ENCODE data around the gene MLN.

- TF ChIP-seq CTCF (IDR thresholded peaks at IDR 0.05 in 8 of 11, conservative IDR thresholded peaks at IDR 0.05 in 3 of 11): no peak
- TF ChIP-seq POLR2AphosphoS5 (IDR thresholded peaks at IDR 0.05): no peak
Observed at GRCh38 chr6:33834401-33835392, 30.9 kb upstream of the MLN start.
